ENCODE data around the gene COBL. TPM values are rescaled to one million over a fixed set of nuclear protein-coding genes. Genes with fewer than 3 reads are reported as not detected.
A peak's percentile ranks its signal among the peaks of the same experiment; 100 is the strongest.

The COBL gene, protein sequence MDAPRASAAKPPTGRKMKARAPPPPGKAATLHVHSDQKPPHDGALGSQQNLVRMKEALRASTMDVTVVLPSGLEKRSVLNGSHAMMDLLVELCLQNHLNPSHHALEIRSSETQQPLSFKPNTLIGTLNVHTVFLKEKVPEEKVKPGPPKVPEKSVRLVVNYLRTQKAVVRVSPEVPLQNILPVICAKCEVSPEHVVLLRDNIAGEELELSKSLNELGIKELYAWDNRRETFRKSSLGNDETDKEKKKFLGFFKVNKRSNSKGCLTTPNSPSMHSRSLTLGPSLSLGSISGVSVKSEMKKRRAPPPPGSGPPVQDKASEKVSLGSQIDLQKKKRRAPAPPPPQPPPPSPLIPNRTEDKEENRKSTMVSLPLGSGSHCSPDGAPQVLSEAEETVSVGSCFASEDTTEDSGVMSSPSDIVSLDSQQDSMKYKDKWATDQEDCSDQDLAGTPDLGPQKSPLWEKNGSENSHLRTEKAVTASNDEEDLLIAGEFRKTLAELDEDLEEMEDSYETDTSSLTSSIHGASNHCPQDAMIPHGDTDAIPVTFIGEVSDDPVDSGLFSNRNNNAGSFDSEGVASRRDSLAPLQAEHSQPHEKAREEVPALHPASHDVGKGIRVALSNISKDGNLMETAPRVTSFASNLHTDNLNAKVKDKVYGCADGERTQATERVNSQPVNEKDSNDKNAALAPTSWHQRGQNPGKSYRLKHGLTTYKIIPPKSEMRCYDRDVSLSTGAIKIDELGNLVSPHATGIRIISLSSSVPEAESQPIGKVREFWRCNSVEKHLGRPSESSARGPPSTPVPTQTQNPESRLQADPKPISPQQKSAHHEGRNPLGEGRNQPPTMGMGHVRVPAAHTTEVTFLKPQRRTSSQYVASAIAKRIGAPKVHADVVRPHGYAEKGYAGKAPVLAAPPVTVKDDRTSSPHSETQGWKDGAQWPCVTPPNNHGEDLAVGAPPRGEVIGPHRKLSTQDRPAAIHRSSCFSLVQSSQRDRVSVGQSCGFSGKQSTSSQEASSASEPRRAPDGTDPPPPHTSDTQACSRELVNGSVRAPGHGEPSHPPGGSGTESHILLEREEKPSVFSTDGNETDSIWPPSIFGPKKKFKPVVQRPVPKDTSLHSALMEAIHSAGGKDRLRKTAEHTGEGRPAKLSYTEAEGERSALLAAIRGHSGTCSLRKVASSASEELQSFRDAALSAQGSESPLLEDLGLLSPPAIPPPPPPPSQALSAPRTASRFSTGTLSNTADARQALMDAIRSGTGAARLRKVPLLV
- total RNA-seq: not detected

GRCh38 chr7:51316666-51317581 lies at the start of gene COBL:
Gene COBL (minus strand): TSS chr7:51316809. CDS start chr7:51316633, 176 bp downstream.
- H3K4me1 Mint-ChIP-seq (ENCODE audit: low read depth in 2 of 2): no peaks in the 10 kb centered on the region
- no peak within 1 kb of the TSS for H3K27ac Mint-ChIP-seq
- no peaks in the 10 kb centered on the region for H3K9me3 Mint-ChIP-seq
- ATAC-seq (peak; percentile 6 to 16), DNase-seq (ENCODE audit: low spot score) (no peak)
- peaks cover 30 to 36% of the 10 kb centered on the region in 2 donors for H3K27me3 Mint-ChIP-seq
- H3K36me3 Mint-ChIP-seq: no peaks in the 10 kb centered on the region
- peak within 1 kb of the TSS; percentile 45 for H3K4me3 Mint-ChIP-seq

DNA sequence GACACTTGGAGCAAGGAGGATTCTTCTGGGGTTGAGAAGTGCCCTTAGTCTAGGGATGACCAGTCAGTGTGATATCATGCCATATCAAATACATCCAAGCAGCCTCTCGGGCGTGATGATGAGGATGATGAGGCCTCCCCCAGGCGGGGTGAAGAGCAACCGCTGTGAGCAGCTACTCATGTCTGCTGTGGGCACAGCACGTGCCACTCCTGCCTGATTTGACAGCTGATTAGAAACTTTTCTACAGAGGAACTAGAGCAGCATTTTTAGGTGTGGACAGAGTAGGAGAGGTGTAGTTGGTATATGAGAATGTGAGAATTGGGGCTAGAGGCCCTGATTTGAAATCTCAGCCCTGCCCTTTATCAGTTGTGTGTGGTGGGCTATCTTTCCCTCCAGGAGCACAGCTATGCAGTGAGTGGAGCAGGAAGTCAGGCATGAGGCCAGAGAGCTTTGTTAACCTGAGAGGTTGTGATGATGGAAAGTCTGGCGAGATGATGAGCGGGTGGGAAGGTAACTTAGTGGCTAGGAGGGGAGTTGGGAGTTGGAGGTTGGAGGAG lies 49.6 kb upstream of the COBL start:
- Mint-ChIP-seq H3K4me3 (no peak overlapping the region), H3K27ac (no peak overlapping the region), H3K9me3 (peaks cover 9% of the 10 kb centered on the region), H3K36me3 (peaks cover 9% of the 10 kb centered on the region), H3K4me1 (ENCODE audit: low read depth in 2 of 2) (peaks cover 6 to 8% of the 10 kb centered on the region in 2 donors), H3K27me3 (peaks cover 4 to 6% of the 10 kb centered on the region in 2 donors)
- DNase-seq (ENCODE audit: low spot score): no peak
- ATAC-seq: no peak

GRCh38 chr7:51357821-51358220 lies 41.2 kb upstream of the COBL start:
- H3K4me1 Mint-ChIP-seq (ENCODE audit: low read depth in 2 of 2): peaks cover 3 to 5% of the 10 kb centered on the region in 2 donors
- peaks cover 9% of the 10 kb centered on the region for H3K9me3 Mint-ChIP-seq
- no peak for DNase-seq (ENCODE audit: low spot score)
- no peak for ATAC-seq
- H3K4me3 Mint-ChIP-seq: no peak overlapping the region
- H3K27ac Mint-ChIP-seq: no peak overlapping the region
- H3K36me3 Mint-ChIP-seq: peaks cover 8% of the 10 kb centered on the region
- H3K27me3 Mint-ChIP-seq: no peaks in the 10 kb centered on the region

DNA sequence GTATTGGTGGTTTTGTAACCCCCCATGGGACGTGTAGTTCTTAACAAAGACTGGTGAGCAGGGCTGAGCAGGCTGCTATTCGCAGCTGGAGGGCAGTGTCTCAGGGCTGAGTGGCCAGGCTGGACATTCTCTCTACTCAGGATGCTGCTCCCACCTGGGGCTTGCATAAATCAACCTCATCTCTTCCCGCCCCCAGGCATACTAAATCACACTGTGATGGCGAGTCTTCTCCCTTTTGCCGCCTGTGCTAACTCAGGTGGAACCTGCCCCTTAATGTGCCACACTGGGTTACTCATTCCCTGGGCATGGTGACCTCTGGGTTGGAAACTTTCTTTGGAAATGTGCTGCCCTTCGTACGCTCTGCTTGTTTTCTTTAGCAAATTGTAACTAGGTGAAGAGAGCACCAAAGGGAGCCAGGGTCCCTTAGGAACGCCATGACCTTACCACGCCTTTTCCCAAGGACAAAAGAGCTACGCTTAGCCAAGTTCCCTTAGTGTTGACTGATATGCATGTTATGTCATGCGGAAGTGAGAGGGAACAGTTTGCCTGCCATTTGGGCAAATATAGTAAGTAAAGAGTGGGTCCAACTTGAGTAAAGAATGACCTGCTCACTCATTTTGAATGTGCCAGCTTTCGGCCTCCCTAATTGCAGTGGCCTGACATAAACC lies 40.4 kb upstream of the COBL start:
- Mint-ChIP-seq H3K36me3 (no peaks in the 10 kb centered on the region), H3K9me3 (peaks cover under 1% of the 10 kb centered on the region), H3K27ac (no peak overlapping the region), H3K4me3 (no peak overlapping the region), H3K27me3 (no peaks in the 10 kb centered on the region), H3K4me1 (ENCODE audit: low read depth in 2 of 2) (no peaks in the 10 kb centered on the region)
- no peak for ATAC-seq
- DNase-seq (ENCODE audit: low spot score): no peak

- no peaks in the 10 kb centered on the region for H3K9me3 Mint-ChIP-seq
- H3K4me3 Mint-ChIP-seq: no peak overlapping the region
- no peak for ATAC-seq
- H3K4me1 Mint-ChIP-seq (ENCODE audit: low read depth in 2 of 2): no peaks in the 10 kb centered on the region
- H3K27ac Mint-ChIP-seq: no peak overlapping the region
- H3K27me3 Mint-ChIP-seq: no peaks in the 10 kb centered on the region
- no peaks in the 10 kb centered on the region for H3K36me3 Mint-ChIP-seq
- no peak for DNase-seq (ENCODE audit: low spot score)
Observed at GRCh38 chr7:51354897-51355296, 38.3 kb upstream of the COBL start.

- ATAC-seq (no peak), DNase-seq (ENCODE audit: low spot score) (no peak)
- H3K27ac Mint-ChIP-seq: no peak overlapping the region
- no peaks in the 10 kb centered on the region for H3K27me3 Mint-ChIP-seq
- H3K36me3 Mint-ChIP-seq: no peaks in the 10 kb centered on the region
- no peaks in the 10 kb centered on the region for H3K9me3 Mint-ChIP-seq
- H3K4me3 Mint-ChIP-seq: no peak overlapping the region
- no peaks in the 10 kb centered on the region for H3K4me1 Mint-ChIP-seq (ENCODE audit: low read depth in 2 of 2)
Observed at GRCh38 chr7:51354434-51354833, 37.8 kb upstream of the COBL start.

GRCh38 chr7:51352174-51353100 lies 35.8 kb upstream of the COBL start:
- DNase-seq (ENCODE audit: low spot score) (no peak), ATAC-seq (peak in 1 of 2 donors; percentile 15)

GRCh38 chr7:51351661-51352060 lies 35.1 kb upstream of the COBL start:
- Mint-ChIP-seq H3K27ac (no peak overlapping the region), H3K36me3 (no peaks in the 10 kb centered on the region), H3K4me3 (no peak overlapping the region), H3K27me3 (no peaks in the 10 kb centered on the region), H3K9me3 (no peaks in the 10 kb centered on the region), H3K4me1 (ENCODE audit: low read depth in 2 of 2) (no peaks in the 10 kb centered on the region)
- DNase-seq (ENCODE audit: low spot score) (no peak), ATAC-seq (no peak)

More at GRCh38 chr7:51352174-51353100, 35.8 kb upstream of the COBL start:
- H3K4me3 Mint-ChIP-seq: no peak overlapping the region
- no peak overlapping the region for H3K27ac Mint-ChIP-seq
- no peaks in the 10 kb centered on the region for H3K36me3 Mint-ChIP-seq
- no peaks in the 10 kb centered on the region for H3K4me1 Mint-ChIP-seq (ENCODE audit: low read depth in 2 of 2)
- H3K27me3 Mint-ChIP-seq: no peaks in the 10 kb centered on the region
- no peaks in the 10 kb centered on the region for H3K9me3 Mint-ChIP-seq

DNA sequence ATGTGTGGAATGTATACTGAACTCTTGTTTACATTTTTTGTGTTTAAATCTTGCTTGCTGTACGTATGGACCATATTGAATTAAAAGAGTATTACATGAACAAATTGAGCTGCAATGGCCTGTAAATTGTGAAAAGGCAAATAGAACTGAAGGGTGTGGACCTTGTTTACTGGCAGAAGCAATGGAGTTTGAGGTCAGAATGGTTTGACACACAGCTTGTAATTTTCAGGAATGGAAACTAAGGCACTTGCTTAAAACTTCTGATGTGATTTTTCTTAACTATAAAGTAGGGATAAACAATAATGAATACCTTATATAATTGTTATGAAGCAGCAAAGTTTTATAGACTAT lies 33.9 kb upstream of the COBL start:
- no peaks in the 10 kb centered on the region for H3K36me3 Mint-ChIP-seq
- no peak for DNase-seq (ENCODE audit: low spot score)

DNA sequence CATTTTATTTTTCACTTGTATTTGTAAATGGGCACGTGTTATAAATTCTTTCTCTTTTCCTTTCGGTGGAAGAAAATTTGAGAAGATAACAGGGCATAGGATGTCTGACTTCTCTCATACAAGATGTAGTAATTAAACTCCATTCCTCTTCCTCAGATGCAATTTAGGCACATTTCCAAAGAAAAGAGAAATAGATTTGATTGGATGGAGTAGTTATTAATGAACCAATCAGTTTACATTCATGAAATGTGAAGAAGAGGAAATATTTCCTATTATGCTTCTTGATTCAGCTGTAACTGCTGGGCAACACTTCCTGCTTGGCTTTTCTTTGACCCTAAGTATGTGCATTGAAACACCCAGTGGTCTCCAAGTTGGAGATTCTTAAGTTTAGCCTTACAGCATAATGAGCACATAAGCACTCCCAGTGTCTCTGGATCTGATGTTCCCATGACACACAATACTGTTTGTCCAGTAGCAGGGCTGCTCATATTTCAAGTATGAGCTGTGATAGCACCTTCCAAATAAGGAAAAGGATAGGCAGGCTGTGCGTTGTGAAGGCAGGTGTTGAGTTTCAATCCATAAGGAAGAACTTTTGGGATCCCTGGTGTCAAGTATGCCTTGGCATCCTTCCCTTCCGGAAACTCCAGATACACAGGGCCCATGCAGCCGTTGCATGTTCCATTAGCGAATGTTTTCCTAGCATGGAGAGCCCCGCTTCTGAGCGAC lies 33.4 kb upstream of the COBL start:
- no peak overlapping the region for H3K4me3 Mint-ChIP-seq
- no peaks in the 10 kb centered on the region for H3K27me3 Mint-ChIP-seq
- H3K36me3 Mint-ChIP-seq: no peaks in the 10 kb centered on the region
- ATAC-seq (no peak), DNase-seq (ENCODE audit: low spot score) (no peak)
- H3K9me3 Mint-ChIP-seq: no peaks in the 10 kb centered on the region
- no peak overlapping the region for H3K27ac Mint-ChIP-seq
- H3K4me1 Mint-ChIP-seq (ENCODE audit: low read depth in 2 of 2): no peaks in the 10 kb centered on the region

More for the DNA sequence above, 33.9 kb upstream of the COBL start:
- H3K4me1 Mint-ChIP-seq (ENCODE audit: low read depth in 2 of 2): no peaks in the 10 kb centered on the region
- no peak overlapping the region for H3K27ac Mint-ChIP-seq
- no peaks in the 10 kb centered on the region for H3K9me3 Mint-ChIP-seq
- no peak overlapping the region for H3K4me3 Mint-ChIP-seq
- no peak for ATAC-seq
- H3K27me3 Mint-ChIP-seq: no peaks in the 10 kb centered on the region

DNA sequence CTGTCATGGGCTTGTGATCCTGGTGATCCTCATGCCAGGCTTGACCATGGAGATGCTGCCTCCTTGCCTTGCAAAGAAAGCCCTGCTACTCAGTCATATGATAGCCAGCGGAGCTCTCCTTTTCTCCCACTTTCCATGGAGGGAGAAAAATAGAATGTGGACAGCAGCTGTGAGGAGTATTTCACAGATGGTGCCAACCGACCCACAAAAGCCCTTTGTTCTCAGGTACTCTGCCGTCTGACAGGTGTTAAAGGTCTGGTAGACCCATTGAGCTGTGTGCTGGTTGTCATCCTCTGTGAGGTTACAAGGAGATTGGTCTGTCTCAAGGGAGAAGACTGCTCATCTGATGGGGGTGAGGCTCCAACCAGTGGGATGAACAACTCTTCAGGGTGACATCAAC lies 29.5 kb upstream of the COBL start:
- H3K27ac Mint-ChIP-seq: no peak overlapping the region
- DNase-seq (ENCODE audit: low spot score): no peak

More for the DNA sequence above, 29.5 kb upstream of the COBL start:
- no peak for ATAC-seq
- Mint-ChIP-seq H3K27me3 (peaks cover 3 to 7% of the 10 kb centered on the region in 2 donors), H3K9me3 (no peaks in the 10 kb centered on the region), H3K4me3 (no peak overlapping the region), H3K36me3 (no peaks in the 10 kb centered on the region), H3K4me1 (ENCODE audit: low read depth in 2 of 2) (no peaks in the 10 kb centered on the region)

All from natural killer cell treated with Interleukin-12 subunit alpha and Interleukin-12 subunit beta and Interleukin-15 and Interleukin-18, amount 100 ng/mL, for 72 hours (primary cell).